ENCODE data around the gene KIF4B. TPM values are rescaled to one million over a fixed set of nuclear protein-coding genes. Genes with fewer than 3 reads are reported as not detected.
"Not testable (repeated sequence)": the region's sequence is repeated elsewhere in the genome, so short reads cannot be mapped to it uniquely, and the experiment has no call there.

The KIF4B gene
- total RNA-seq, 1 donor from 2014 or later, result 0.13 TPM

GRCh38 chr5:155001523-155001922 lies 12.0 kb upstream of the KIF4B start:
- intact Hi-C loops (cut with DNase I), result no loop called here
- DNase-seq (ENCODE audit: low spot score), result no peak

- intact Hi-C loops (cut with DNase I); DNase-seq (ENCODE audit: low spot score): not testable (repeated sequence)
These were observed 10.8 kb upstream of the KIF4B start for GRCh38 chr5:155002722-155003121.

- intact Hi-C loops (cut with DNase I), result no loop called here
- DNase-seq (ENCODE audit: low spot score), result no peak
These were observed 9.3 kb upstream of the KIF4B start for GRCh38 chr5:155004138-155004744.

- intact Hi-C loops (cut with DNase I); DNase-seq (ENCODE audit: low spot score): not testable (repeated sequence)
These were observed 7.3 kb upstream of the KIF4B start for GRCh38 chr5:155006265-155006664.

- intact Hi-C loops (cut with DNase I), result no loop called here
- DNase-seq (ENCODE audit: low spot score), result no peak
These were observed 4.9 kb upstream of the KIF4B start for GRCh38 chr5:155008669-155009068.

- no peak for DNase-seq (ENCODE audit: low spot score)
- intact Hi-C loops (cut with DNase I), result no loop called here
These were observed 2.7 kb upstream of the KIF4B start for GRCh38 chr5:155010881-155011280.

GRCh38 chr5:155015239-155015638 lies 1.7 kb downstream of the KIF4B start:
- intact Hi-C loops (cut with DNase I), result no loop called here
- DNase-seq (ENCODE audit: low spot score), result no peak

- intact Hi-C loops (cut with DNase I), result no loop called here
These were observed 4.1 kb downstream of the KIF4B start for GRCh38 chr5:155017610-155018009.

GRCh38 chr5:155019601-155020226 lies 6.2 kb downstream of the KIF4B start:
- DNase-seq (ENCODE audit: low spot score), result no peak
- intact Hi-C loops (cut with DNase I), result no loop called here

More at GRCh38 chr5:155017610-155018009, 4.1 kb downstream of the KIF4B start:
- DNase-seq (ENCODE audit: low spot score), result no peak

- intact Hi-C loops (cut with DNase I), result no loop called here
These were observed 8.3 kb downstream of the KIF4B start for GRCh38 chr5:155021842-155022241.

GRCh38 chr5:155023320-155023719 lies 9.8 kb downstream of the KIF4B start:
- no peak for DNase-seq (ENCODE audit: low spot score)
- intact Hi-C loops (cut with DNase I), result no loop called here

More at GRCh38 chr5:155021842-155022241, 8.3 kb downstream of the KIF4B start:
- DNase-seq (ENCODE audit: low spot score), result no peak

- DNase-seq (ENCODE audit: low spot score), result no peak
- intact Hi-C loops (cut with DNase I), result no loop called here
These were observed 10.5 kb downstream of the KIF4B start for GRCh38 chr5:155024015-155024414.

GRCh38 chr5:155025895-155026294 lies 12.3 kb downstream of the KIF4B start:
- intact Hi-C loops (cut with DNase I), result no loop called here
- DNase-seq (ENCODE audit: low spot score), result no peak

- no peak for DNase-seq (ENCODE audit: low spot score)
- intact Hi-C loops (cut with DNase I), result no loop called here
These were observed 14.6 kb downstream of the KIF4B start for GRCh38 chr5:155027993-155028629.

GRCh38 chr5:155029240-155029639 lies 15.7 kb downstream of the KIF4B start:
- intact Hi-C loops (cut with DNase I), result no loop called here
- DNase-seq (ENCODE audit: low spot score), result no peak

- DNase-seq (ENCODE audit: low spot score); intact Hi-C loops (cut with DNase I): not testable (repeated sequence)
These were observed 20.7 kb downstream of the KIF4B start for GRCh38 chr5:155034145-155034744.

- intact Hi-C loops (cut with DNase I); DNase-seq (ENCODE audit: low spot score): not testable (repeated sequence)
These were observed 21.5 kb downstream of the KIF4B start for GRCh38 chr5:155035087-155035486.

- no peak for DNase-seq (ENCODE audit: low spot score)
- intact Hi-C loops (cut with DNase I), result no loop called here
These were observed 27.6 kb downstream of the KIF4B start for GRCh38 chr5:155040984-155041653.

GRCh38 chr5:155044591-155044990 lies 31.0 kb downstream of the KIF4B start:
- intact Hi-C loops (cut with DNase I), result no loop called here

GRCh38 chr5:155046591-155046990 lies 33.0 kb downstream of the KIF4B start:
- intact Hi-C loops (cut with DNase I), result no loop called here
- no peak for DNase-seq (ENCODE audit: low spot score)

More at GRCh38 chr5:155044591-155044990, 31.0 kb downstream of the KIF4B start:
- no peak for DNase-seq (ENCODE audit: low spot score)
